HG02798 (cell line): ENCODE data around the gene TSGA10.
"Not testable (repeated sequence)": the region's sequence is repeated elsewhere in the genome, so short reads cannot be mapped to it uniquely, and the experiment has no call there.

ENCODE experiments used
- ATAC-seq: cut with Tn5 transposase; IDR thresholded peaks from one replicate; pipeline ENCODE4 v1.9.1; 2021; ENCODE audit warnings: mild to moderate bottlenecking; ENCODE audit not compliant: unreplicated experiment, poor library complexity

The TSGA10 gene

DNA sequence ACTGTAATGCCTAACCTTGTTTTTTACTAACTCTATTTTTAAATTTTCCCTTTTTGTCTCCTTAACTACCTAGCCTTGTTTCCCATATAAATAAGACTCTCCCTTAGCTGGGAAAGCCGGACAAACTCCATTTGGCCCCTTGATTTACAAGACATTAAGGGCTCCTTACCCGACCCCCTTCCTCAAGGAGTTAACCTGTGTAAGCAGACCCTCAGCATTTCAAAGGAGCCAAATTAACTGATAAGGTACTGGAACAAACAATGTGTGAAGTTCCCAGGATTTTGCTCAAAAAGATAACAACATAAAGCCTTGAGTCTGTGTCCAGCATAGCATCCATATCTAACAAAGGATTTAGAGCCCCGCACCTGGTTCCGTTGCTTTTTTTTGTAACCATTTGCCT lies 72.9 kb downstream of the TSGA10 start:
- no peak for ATAC-seq

DNA sequence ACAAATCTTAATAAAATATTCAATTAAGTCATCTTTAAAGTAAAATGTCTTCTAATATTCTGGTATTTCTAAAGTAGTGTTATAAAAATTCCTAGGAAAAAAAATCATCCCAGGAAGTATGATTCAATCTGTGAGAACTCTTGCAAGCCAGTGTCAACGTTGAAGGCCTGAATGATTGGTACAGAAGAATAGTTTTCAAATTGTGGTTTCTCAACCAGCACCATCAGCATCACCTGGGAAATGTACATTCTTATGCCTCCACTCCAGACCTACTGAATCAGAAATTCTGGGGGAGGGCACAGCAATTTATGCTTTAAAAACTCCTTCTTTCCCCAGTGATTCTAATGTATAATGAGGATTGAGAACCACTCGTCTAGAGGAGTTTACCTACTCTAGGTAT lies 75.5 kb downstream of the TSGA10 start:
- ATAC-seq: no peak

DNA sequence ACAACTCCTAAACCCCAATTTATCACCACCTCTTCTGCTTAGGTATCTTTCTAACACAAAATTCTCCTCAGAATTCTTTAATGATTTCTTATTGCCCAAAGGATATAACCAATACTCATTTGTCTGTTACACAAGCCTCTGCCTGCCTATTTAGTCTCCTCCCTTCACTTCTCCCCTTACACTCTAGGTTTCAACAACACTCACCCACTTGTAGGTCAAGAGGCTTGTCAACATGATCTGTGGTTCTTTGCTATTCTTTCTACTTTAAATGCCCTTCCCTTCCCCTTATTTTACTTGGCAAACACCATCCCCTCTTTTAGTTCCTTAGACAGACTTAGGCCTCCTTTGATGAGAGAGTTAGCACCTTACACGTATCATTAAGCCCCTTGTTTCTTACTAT lies 82.2 kb downstream of the TSGA10 start:
- ATAC-seq: no peak

DNA sequence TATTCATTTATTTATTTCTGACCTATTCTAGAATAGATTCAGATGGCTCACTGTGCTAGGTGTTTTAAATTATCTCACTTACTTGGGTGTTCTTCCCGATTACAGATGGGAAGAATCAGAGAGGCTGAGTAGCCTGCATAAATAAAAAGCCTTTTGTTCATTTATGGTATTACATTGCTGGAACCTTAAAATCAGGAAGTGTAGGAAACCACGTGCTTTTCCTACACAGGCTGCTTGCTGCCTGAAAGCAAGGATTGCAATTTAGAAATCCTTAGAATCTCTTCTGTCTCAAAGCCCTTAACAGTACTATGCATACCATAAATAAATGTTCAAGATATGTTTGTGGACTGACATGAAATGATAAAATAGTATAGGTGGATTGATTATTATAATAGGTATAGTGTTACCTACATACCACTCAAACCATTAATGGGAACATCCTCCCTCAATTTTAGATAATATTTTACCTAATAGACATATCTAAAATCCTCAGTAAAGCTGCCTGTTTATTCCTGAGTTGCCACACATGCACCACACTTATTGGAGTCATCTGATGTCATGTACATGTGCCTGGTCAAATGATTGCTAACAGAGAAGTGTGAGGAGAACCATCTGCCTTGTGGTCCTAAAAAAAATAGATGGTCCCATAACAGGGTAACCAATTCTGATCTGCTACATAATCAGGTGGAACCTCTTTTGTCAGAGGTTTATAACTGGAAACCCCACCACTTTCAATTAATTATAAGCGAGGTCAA lies 86.7 kb downstream of the TSGA10 start:
- ATAC-seq: no peak

DNA sequence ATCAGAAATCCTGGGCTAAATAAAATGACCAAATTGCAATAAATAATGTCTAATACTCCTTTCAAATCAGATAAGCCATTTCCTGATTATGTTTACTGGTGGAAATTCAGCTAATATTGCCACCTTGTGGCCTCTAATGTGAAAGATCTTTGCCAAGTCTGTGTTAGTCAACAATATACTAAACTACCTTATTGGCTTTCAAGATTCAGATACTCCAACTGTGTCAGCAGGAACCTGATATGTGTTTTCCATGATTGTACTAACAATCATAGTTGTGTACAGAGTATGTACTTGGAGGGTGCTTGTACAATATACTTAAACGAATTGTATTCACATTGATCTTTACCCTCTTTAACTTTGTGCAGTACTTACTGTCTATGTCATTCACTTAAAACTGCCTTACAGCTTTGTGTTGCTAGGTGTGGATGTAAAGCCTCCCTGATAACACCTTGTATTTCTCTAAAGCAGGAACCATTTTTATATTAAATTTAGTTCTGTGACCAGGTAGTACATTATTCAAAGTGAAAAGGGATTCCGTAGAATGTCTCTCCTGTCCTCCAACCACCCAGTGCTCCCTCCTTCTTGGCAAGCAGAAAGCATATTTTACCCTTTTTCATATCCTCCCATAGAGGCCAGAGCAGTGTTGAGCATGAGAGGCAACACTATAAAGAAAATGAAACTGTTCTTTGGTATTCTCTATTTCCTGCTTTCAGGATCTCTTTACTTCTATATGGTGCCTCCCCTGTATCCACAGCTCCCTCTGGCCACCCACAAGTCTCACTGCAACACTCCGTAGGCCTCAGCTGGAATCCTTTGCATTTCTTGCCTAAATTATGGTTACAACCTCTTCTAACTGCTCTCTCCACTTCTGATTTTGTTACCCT lies 88.4 kb downstream of the TSGA10 start:
- ATAC-seq: peak; percentile 97

DNA sequence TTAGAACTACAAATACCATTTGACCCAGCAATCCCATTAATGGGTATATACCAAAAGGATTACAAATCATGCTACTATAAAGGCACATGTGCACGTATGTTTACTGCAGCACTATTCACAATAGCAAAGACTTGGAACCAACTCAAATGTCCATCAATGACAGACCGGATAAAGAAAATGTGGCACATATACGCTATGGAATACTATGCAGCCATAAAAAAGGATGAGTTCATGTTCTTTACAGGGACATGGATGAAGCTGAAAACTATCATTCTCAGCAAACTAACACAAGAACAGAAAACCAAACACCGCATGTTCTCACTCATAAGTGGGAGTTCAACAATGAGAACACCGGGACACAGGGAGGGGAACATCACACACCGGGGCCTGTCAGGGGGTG lies 105.6 kb downstream of the TSGA10 start:
- not testable (repeated sequence) for ATAC-seq

DNA sequence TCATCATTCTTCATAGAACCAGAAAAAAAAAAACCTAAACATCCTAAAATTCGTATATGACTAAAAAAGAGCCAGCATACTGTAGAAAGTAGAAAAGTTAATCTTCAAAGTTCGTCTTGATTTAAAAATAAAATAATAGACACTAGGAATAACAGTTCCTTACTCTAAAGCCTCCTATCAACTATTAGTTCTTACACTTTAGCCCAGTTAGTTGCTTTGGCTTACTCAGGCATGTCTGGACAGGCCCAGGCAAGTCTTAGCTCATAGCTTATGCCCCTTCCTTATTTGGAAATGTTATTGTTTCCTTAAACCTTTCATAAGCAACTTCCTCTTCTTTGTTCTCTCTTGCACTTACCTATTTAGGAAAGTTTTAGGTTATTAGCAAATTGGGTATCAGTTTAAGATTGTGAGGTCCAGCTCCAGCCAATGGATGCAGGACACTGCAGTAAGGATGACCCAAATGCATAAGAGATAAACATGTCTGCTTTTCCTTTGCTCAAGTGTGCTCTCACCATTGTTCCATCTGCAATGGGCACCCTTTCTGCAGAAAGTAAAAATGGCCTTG lies 113.9 kb downstream of the TSGA10 start:
- not testable (repeated sequence) for ATAC-seq

DNA sequence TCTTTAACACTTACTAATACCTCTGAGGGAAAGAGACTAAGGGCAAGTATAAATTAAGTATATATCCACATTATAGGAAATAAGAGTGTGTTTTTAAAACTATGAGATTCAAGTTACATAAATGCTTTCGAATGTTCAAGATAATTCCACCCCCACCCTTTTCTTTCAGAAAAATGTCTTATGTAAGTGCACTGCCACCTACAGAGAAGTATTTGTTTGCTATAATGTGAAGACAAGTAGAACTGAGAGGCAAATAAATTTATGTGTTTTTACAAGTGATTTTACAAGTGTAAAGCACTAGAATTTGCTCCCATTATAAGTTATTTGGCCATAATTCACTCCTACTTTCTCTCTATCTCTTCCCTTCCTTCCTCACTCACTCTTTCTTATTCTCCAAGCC lies 118.8 kb downstream of the TSGA10 start:
- ATAC-seq: no peak

DNA sequence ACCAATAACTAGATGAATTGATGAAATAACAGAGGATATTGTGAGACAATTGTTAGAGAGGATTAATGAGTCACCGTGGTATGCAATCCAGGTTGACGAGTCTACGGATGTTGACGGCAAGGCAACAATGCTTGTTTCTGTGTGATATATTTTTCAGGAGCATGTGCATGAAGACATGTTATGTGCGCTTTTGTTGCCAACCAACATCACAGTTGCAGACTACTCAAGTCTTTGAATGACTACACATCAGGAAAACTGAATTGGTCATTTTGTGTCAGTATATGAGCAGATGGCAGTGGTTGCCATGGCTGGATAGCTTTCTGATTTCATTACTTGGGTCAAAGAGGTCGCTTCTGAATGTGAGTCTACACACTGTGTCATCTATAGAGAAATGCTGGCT lies 122.0 kb downstream of the TSGA10 start:
- ATAC-seq: no peak

DNA sequence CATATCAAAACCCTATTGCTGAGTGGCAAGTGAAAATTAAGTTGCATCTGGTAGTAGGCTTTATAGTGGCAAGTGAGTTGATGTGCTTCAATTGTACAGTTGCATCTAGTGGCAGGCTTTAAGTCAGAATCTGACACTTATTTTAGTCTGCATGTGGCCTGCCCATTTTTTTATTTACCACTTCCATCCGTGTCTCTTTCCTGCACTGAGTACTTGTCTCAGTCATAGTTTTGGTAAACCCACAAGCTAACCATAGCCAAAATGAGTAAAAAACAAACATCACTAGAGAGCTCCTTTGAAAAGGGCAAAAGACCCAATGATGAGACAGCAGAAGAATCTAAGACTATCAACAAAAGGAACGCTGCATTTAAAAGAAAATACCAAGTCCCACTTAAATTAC lies 122.7 kb downstream of the TSGA10 start:
- no peak for ATAC-seq

DNA sequence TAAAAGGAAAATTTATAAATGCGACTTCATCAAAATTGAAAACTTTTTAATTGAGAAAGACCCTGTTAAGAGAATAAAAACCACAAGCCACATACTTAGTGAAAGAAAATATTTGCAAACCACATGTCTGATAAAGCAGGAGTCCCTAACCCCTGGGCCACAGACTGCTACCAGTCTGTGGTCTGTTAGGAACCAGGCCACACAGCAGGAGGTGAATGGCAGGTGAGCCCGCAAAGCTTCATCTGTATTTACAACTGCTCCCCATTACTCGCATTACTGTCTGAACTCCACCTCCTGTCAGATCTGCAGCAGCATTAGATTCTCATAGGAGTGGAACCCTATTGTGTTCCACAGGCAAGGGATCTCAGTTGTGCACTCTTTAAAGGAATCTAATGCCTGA lies 123.3 kb downstream of the TSGA10 start:
- no peak for ATAC-seq

DNA sequence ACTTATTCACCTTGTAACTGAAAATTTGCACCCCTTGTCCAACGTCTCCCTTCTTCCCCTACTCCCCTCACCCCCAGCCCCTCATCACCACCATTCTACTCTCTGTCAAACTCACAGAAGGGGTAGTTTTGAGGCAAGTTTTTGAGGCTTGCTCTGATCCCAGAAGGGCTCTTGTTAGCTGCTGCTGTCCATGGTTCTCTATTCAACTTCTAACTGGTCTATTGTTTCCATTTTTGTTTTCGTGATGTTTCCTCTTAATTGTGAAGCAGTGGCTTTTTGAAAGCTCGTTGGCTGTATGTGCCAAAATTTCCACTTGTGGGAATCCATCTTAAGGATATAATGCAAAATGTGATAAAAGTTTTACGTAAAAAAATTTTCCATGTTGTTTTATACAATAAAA lies 126.2 kb downstream of the TSGA10 start:
- no peak for ATAC-seq

DNA sequence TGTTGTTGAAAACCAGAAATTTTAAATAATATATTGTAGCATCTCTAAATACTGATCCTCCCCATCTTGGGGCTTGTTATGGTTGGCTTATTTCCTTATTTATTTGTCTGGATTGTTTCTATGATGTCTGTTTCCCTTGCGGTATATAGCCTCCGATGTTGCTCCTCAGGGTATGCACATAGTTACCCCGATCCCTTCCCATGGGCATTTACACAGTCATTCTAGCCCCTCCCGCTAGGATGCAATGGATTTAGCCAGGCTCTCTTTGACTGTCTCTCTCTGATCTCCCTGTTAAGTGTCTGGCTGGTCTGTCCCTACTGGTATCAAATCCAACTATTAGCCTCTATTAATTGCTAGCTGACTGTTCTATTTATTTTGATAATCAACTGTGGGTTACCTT lies 126.9 kb downstream of the TSGA10 start:
- no peak for ATAC-seq

DNA sequence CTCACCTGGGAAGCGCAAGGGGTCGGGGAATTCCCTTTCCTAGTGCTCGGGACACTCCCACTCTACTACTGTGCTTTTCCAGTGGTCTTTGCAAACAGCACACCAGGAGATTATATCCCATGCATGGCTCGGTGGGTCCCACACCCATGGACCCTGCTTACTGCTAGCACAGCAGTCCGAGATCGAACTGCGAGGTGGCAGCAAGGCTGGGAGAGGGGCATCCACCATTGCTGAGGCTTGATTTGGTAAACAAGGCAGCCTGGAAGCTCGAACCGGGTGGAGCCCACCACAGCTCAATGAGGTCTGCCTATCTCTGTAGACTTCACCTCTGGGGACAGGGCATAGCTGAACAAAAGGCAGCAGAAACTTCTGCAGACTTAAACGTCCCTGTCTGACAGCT lies 154.0 kb downstream of the TSGA10 start:
- ATAC-seq: no peak

DNA sequence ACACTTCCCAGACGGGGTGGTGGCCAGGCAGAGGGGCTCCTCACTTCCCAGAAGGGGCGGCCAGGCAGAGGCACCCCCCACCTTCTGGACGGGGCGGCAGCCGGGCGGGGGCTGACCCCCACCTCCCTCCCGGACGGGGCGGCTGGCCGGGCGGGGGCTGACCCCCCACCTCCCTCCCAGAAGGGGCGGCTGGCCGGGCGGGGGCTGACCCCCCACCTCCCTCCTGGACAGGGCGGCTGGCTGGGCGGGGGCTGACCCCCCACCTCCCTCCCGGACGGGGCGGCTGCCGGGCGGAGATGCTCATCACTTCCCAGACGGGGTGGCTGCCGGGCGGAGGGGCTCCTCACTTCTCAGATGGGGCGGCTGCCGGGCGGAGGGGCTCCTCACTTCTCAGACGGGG lies 166.0 kb downstream of the TSGA10 start:
- ATAC-seq: not testable (repeated sequence)

DNA sequence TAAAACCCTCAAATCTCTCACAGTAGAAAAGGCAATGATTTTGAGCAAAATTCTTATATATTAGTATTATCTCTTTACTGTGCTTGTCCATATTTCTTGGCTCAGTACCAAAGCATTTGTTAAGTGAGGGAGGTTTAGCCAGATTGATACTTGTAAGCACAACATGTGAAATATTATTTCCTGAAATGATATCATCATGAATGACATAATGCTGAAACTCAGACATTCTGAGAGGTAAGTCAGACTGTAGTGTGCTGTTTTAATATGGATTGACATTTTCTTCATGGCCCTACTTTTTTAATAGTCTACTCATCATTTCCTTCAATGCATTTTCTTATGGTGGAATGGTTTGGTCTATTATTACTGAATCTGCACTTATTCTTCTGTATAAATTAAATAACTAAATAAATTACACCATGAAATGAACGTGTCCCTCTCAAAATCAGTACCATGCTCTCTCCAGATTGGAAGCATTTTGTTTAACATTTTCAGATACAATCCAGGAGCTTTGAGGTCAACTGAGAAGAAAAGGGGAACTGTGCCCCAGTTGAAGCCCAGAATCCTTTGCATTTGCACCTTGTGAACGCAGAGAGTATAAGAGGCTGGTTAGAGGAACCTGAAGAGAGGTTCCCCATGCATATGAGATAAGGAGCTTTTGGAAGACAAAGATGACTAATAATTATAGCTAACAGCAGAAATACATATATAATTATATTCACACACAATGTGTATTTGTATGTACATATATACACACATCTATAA lies 168.7 kb downstream of the TSGA10 start:
- ATAC-seq: no peak

DNA sequence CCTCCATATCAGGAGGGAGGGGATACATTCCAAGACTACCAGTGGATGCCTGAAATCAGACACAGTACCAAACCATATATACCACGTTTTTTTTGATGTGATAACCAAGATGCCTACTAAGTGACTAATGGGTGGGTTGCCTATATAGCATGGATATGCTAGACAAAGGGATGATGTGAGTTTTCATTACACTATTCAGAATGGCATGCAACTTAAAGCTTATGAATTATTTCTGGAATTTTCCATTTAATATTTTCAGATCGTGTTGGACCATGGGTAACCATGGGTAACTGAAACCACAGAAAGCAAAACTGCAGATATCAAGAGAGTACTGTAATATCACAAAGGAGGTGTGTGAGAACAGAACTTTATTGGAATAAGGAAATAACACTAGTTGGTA lies 179.1 kb downstream of the TSGA10 start:
- ATAC-seq: no peak

DNA sequence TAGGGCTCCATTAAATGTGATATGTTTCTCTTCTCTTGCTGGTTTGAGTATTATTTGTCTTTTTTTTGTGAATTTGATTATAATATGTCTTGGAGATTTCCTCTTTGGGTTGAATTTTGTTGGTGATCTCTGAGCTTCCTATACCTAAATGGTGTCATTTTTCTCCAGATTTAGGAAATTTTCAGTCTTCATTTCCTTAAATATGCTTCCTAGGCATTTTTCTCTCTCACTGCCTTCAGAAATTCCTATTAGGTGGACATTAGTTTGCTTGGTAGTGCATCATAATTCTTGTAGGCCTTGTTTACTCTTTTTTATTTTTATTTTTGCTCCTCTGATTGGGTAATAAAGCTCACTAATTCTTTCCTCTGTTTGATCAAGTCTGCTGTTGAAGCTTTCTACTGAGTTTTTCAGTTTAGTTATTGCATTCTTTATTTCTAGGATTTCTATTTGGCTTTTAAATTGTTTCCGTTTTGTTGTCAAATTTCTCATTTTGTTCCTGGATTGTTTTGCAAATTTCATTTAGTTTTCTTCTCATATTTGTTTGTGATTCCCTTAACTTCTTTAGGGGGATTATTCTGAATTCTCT lies 182.1 kb downstream of the TSGA10 start:
- ATAC-seq: no peak

DNA sequence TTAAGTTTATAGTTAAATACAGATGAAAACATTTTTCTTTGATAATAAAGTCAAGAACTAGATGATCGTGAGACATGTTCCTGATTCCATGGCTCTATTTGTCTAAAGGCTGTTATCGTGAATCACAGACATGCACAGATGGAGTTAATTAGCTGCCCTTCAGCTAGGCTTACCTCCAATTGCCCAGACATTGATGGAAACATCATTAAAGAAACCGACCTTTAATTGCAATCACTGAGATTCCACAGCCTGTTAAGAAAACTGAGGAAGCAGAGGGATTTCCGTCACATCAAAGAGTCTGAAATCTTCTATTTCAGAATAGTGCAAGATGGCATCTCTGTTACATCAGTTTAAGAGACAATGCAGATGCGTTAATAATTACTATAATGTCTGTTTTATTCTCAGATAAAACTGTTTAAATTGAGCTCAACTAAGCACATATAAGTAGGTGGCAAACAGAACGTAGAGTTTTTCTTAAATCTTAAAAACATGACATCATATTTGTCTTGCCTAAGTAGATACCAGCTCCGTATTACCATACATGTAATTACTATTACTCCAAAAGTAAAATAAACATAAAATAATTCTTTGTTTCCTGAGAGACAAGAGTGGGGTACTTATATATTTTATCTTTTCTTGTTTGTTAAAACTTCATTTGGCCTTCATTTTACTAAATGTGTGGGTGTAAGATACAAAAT lies 194.8 kb downstream of the TSGA10 start:
- no peak for ATAC-seq

DNA sequence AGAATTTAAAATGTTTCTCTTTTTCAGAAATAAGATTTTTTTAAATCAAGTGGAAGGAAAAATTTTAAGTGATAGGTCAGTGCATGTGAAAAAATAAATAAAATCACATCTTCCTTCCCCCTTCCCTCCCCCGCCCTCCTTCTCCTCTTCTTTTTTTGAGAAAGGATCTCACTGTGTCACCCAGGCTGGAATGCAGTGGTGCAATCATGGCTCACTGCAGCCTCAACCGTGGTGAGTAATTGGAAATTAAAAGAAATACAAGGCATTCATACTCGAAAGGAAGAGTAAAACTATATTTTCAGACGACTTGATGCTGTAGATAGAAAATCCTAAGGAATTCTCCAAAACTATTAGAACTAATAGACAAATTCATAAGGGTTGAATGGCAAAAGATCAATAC lies 201.8 kb downstream of the TSGA10 start:
- no peak for ATAC-seq
